Body of pancreas (tissue), 4 donors: ENCODE results near the gene SNX13. TPM values are rescaled to one million over a fixed set of nuclear protein-coding genes. Genes with fewer than 3 reads are reported as not detected.

Experiments
- ATAC-seq: fragments of 150-250 bp; one replicate; pipeline ENCODE4 v1.9.1; 2016
- DNase-seq, 4 donors: peaks; one replicate each; pipeline ENCODE4 v3.0.0-alpha.2; 2019
- H3K27ac ChIP-seq, 4 donors: fragments of 200-600 bp; sonication (generic); 1 replicate in 3 of 4; 2 replicates in 1 of 4; pipeline versions ENCODE4 v1.5.1 to v1.6.1; 2016 to 2019; ENCODE audit warnings: mild to moderate bottlenecking in 1 of 4, mixed read lengths in 1 of 4, moderate library complexity in 1 of 4
- H3K27me3 ChIP-seq, 2 donors: fragments of 200-600 bp; sonication (generic); one replicate each; pipeline ENCODE4 v1.6.0; 2016; ENCODE audit warnings: mild to moderate bottlenecking in 1 of 2
- H3K36me3 ChIP-seq, 2 donors: fragments of 200-600 bp; sonication (generic); replicated peaks in 1 of 2; 2 replicates each; pipeline ENCODE4 v1.5.1; 2016; ENCODE audit warnings: low read depth in 2 of 2; ENCODE audit not compliant: insufficient read depth in 1 of 2
- H3K4me1 ChIP-seq: fragments of 200-600 bp; sonication (generic); one replicate; pipeline ENCODE4 v1.6.0; 2016
- H3K4me3 ChIP-seq, 2 donors: fragments of 200-600 bp; sonication (generic); 1 replicate in 1 of 2; 2 replicates in 1 of 2; pipeline ENCODE4 v1.5.1; 2016 to 2019
- H3K9me3 ChIP-seq, 3 donors: fragments of 200-600 bp; sonication (generic); 1 replicate in 2 of 3; 2 replicates in 1 of 3; pipeline ENCODE4 v1.5.1; 2016
- CTCF ChIP-seq, 7 experiments: fragments of 450-650 bp in 4 of 7; fragments of 200-600 bp in 3 of 7; sonication (generic) in 3 of 7; IDR thresholded peaks; one replicate each; pipeline ENCODE4 v1.5.1; 2016 to 2019; ENCODE audit warnings: antibody characterized with exemption in 7 of 7
- POLR2A ChIP-seq, 3 donors: fragments of 450-650 bp; IDR thresholded peaks; one replicate each; pipeline ENCODE4 v1.6.1; 2016; ENCODE audit warnings: antibody characterized with exemption in 3 of 3, mild to moderate bottlenecking in 2 of 3
- WGBS, 2 donors: methylation state at CpG; one replicate each; pipeline ENCODE4 v1.1.5; 2017; 5-methylcytosine and 5-hydroxymethylcytosine counted together
- intact Hi-C: fragments of 100-400 bp; cut with DNase I; formaldehyde crosslinking; loops from one replicate; pipeline ENCODE4 v1.15.1; 2023
- total RNA-seq, 2 donors: library from RNA; depleted of rRNA; stranded (reverse); fragments of >200 nt; gene quantifications; one replicate each; pipeline ENCODE4 v1.1.0, GENCODE V29; 2016

The SNX13 gene
- total RNA-seq, 2 donors from 2014 or later, result 23.1 to 61.0 TPM

DNA sequence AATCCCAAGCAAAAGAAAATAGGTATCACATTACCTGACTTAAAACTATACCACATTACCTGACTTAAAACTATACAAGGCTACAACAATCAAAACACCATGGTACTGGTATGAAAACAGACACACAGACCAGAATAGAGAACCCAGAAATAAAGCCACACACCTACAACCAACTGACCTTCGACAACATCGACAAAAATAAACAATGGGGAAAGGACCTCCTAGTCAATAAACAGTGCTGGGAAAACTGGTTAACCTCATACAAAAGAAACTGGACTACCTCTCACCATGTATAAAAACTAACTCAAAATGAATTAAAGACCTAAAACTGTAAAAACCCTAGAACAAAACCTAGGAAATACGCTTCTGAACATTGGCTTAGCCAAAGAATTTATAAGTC lies 22.5 kb downstream of the SNX13 start:
- DNase-seq (no peak), ATAC-seq (no peak)
- Histone ChIP-seq H3K27me3 (no peaks in the 10 kb centered on the region), H3K4me3 (no peak overlapping the region), H3K36me3 (no peaks in the 10 kb centered on the region), H3K4me1 (no peaks in the 10 kb centered on the region), H3K27ac (no peak overlapping the region), H3K9me3 (peaks cover 0 to 6% (median 0%) of the 10 kb centered on the region in 3 donors)
- 48 to 60% methylated on average over 3 of the region's 3 CpGs for WGBS, 2 donors
- TF ChIP-seq POLR2A (IDR thresholded peaks at IDR 0.05) (no peak), CTCF (IDR thresholded peaks at IDR 0.05) (no peak)
- intact Hi-C loops, result no loop called here

GRCh38 chr7:17916786-17917185 lies 23.5 kb downstream of the SNX13 start:
- DNase-seq, result no peak
- H3K4me1 ChIP-seq, result no peaks in the 10 kb centered on the region
- H3K27me3 ChIP-seq, result no peaks in the 10 kb centered on the region
- no peak for ATAC-seq
- H3K36me3 ChIP-seq, result no peaks in the 10 kb centered on the region
- H3K27ac ChIP-seq, result no peak overlapping the region
- TF ChIP-seq POLR2A (IDR thresholded peaks at IDR 0.05) (no peak), CTCF (IDR thresholded peaks at IDR 0.05) (no peak)
- intact Hi-C loops, result no loop called here
- H3K4me3 ChIP-seq, result no peak overlapping the region
- H3K9me3 ChIP-seq, result peaks cover 0 to 6% (median 0%) of the 10 kb centered on the region in 3 donors

GRCh38 chr7:17915796-17916195 lies 24.5 kb downstream of the SNX13 start:
- no peak for DNase-seq
- TF ChIP-seq CTCF (IDR thresholded peaks at IDR 0.05) (no peak), POLR2A (IDR thresholded peaks at IDR 0.05) (no peak)
- Histone ChIP-seq H3K4me3 (no peak overlapping the region), H3K27ac (no peak overlapping the region), H3K27me3 (no peaks in the 10 kb centered on the region), H3K9me3 (peaks cover 0 to 6% (median 0%) of the 10 kb centered on the region in 3 donors), H3K4me1 (no peaks in the 10 kb centered on the region), H3K36me3 (no peaks in the 10 kb centered on the region)
- no peak for ATAC-seq
- intact Hi-C loops, result no loop called here
- 87 to 90% methylated on average over 2 of the region's 2 CpGs for WGBS, 2 donors

DNA sequence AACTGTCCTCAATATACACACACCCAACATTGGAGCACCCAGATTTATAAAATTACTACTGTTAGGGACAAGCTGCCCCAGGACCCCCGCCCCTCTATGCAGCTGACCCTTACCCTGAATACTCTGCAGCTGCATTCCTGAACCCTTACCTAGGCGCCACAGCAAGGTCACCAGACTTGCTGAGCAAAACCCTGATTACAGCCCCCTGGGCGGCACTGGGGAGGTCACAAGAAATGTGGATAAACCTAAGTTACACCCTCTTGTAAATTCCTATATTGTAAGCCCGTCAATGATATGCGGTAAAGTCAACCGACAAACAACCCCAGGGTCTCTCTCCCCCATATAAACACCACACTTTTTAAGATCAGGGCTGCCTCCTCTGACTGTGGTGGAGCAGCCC lies 25.1 kb downstream of the SNX13 start:
- Histone ChIP-seq H3K27me3 (no peaks in the 10 kb centered on the region), H3K27ac (no peak overlapping the region), H3K4me1 (no peaks in the 10 kb centered on the region), H3K4me3 (no peak overlapping the region), H3K36me3 (no peaks in the 10 kb centered on the region), H3K9me3 (peaks cover 0 to 6% (median 0%) of the 10 kb centered on the region in 3 donors)
- WGBS, 2 donors, result 78 to 80% methylated on average over 5 to 6 of the region's 6 CpGs
- no peak for DNase-seq
- ATAC-seq, result no peak
- intact Hi-C loops, result no loop called here
- TF ChIP-seq CTCF (IDR thresholded peaks at IDR 0.05) (no peak), POLR2A (IDR thresholded peaks at IDR 0.05) (no peak)

GRCh38 chr7:17913250-17913649 lies 27.0 kb downstream of the SNX13 start:
- no peak overlapping the region for H3K27ac ChIP-seq
- H3K36me3 ChIP-seq, result no peaks in the 10 kb centered on the region
- TF ChIP-seq POLR2A (IDR thresholded peaks at IDR 0.05) (no peak), CTCF (IDR thresholded peaks at IDR 0.05) (no peak)
- ATAC-seq (no peak), DNase-seq (no peak)
- 97 to 100% methylated on average over 2 of the region's 2 CpGs for WGBS, 2 donors
- no peaks in the 10 kb centered on the region for H3K27me3 ChIP-seq
- no peak overlapping the region for H3K4me3 ChIP-seq
- no peaks in the 10 kb centered on the region for H3K4me1 ChIP-seq
- peaks cover 0 to 6% (median 0%) of the 10 kb centered on the region in 3 donors for H3K9me3 ChIP-seq
- intact Hi-C loops, result no loop called here
